Measurements from ENCODE around the gene CCDC144A. TPM values are rescaled to one million over a fixed set of nuclear protein-coding genes. Genes with fewer than 3 reads are reported as not detected.

CCDC144A gene
- total RNA-seq, 2 experiments from 2014 or later = 0.03 to 0.36 TPM

DNA sequence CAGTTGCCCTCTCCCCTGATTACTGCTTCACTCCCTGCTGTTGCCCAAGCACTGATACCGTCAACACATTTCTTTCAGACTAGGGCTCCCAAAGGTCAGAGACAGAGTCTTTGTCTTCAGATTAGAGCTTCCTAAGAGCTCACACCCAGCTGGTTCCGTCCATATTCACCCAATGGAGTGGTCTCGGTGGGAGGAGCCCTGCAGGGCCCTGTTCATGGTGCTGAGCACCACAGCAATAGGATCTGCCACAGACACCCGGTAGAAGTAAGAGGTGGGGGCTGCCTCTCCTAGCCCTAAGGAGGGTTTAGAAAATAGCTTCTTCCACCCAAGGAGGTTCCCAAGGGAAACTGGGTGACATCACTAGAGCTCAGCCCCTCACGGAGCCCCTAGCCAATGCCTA lies 128.3 kb downstream of the CCDC144A start:
- no peak for DNase-seq (ENCODE audit: low spot score)
- no peaks in the 10 kb centered on the region for H3K9me2 ChIP-seq (ENCODE audit: insufficient read depth, low read length)
- no peaks in the 10 kb centered on the region for H3K9me3 ChIP-seq (ENCODE audit: low read length)
- no TSS peak for BruUV-seq (replicated peaks)
- H3K36me3 ChIP-seq (ENCODE audit: insufficient read depth, low read length) = no peaks in the 10 kb centered on the region
- H3K4me1 ChIP-seq (ENCODE audit: insufficient read depth, low read length, poor library complexity, severe bottlenecking) = no peaks in the 10 kb centered on the region
- no peak overlapping the region for H3K27ac ChIP-seq (ENCODE audit: low read depth, low read length, poor library complexity, severe bottlenecking)
- ChIA-PET POLR2A (no interaction called here), CTCF (ENCODE audit: unreplicated experiment) (no interaction called here)
- H2AFZ ChIP-seq (ENCODE audit: low read length) = no peak overlapping the region
- no peaks in the 10 kb centered on the region for H3K79me2 ChIP-seq (ENCODE audit: insufficient read depth, low read depth, low read length)
- H3K4me3 ChIP-seq (ENCODE audit: low read depth, low read length, poor library complexity, severe bottlenecking) = no peak overlapping the region
- no peaks in the 10 kb centered on the region for H4K20me1 ChIP-seq (ENCODE audit: insufficient read depth, low read length)
- TF ChIP-seq EZH2phosphoT487 (IDR thresholded peaks at IDR 0.05; ENCODE audit: borderline replicate concordance, low read depth, low read length) = no peak
- TF ChIP-seq, protein P1, sequence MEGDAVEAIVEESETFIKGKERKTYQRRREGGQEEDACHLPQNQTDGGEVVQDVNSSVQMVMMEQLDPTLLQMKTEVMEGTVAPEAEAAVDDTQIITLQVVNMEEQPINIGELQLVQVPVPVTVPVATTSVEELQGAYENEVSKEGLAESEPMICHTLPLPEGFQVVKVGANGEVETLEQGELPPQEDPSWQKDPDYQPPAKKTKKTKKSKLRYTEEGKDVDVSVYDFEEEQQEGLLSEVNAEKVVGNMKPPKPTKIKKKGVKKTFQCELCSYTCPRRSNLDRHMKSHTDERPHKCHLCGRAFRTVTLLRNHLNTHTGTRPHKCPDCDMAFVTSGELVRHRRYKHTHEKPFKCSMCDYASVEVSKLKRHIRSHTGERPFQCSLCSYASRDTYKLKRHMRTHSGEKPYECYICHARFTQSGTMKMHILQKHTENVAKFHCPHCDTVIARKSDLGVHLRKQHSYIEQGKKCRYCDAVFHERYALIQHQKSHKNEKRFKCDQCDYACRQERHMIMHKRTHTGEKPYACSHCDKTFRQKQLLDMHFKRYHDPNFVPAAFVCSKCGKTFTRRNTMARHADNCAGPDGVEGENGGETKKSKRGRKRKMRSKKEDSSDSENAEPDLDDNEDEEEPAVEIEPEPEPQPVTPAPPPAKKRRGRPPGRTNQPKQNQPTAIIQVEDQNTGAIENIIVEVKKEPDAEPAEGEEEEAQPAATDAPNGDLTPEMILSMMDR (conservative IDR thresholded peaks at IDR 0.05; ENCODE audit: low read length) = no peak
- intact Hi-C loops (cut with micrococcal nuclease; ENCODE audit: unreplicated experiment) = no loop called here
- no peak overlapping the region for H3K4me2 ChIP-seq (ENCODE audit: low read length)

DNA sequence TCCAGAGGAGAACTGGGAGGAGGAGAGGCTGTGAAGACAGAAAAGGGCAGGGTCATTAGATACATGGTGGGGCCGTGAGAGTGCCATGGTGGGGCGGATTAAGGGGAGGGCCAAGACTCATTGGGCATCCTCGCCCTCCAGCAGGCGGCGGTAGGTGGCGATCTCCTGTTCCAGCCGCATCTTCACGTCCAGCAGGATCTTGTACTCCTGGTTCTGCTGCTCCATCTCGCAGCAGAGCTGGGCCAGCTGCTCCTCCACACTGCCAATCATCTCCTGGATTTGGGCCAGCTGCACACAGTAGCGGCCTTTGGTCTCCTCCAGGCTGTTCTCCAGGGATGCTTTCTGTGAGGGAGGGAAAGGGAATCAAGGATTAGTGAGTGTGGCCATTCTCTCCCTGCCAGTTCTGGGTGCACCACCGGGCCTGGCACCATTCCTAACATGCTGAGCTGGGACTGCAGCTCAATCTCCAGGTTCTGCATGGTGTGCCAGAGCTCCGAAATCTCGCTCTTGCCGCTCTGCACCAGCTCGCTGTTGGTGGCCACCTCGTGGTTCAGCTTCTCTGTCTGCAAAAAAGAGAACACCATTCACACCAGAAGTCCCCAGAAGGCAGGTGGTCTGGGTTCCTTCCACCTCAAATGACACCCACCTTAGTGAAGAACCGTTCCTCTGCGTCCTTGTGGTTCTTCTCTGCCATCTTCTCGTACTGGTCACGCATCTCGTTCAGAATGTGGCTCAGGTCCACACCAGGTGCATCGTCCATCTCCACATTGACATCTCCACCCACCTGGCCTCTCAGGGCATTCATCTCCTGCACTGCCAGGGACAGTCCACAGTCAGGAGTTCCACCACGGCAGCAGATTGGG lies 129.0 kb downstream of the CCDC144A start:
- Histone ChIP-seq H3K27ac (ENCODE audit: low read depth, low read length, poor library complexity, severe bottlenecking) (no peak overlapping the region), H4K20me1 (ENCODE audit: insufficient read depth, low read length) (no peaks in the 10 kb centered on the region), H3K36me3 (ENCODE audit: insufficient read depth, low read length) (no peaks in the 10 kb centered on the region), H3K4me1 (ENCODE audit: insufficient read depth, low read length, poor library complexity, severe bottlenecking) (no peaks in the 10 kb centered on the region), H3K4me3 (ENCODE audit: low read depth, low read length, poor library complexity, severe bottlenecking) (no peak overlapping the region), H3K79me2 (ENCODE audit: insufficient read depth, low read depth, low read length) (no peaks in the 10 kb centered on the region), H3K9me3 (ENCODE audit: low read length) (no peaks in the 10 kb centered on the region), H3K9me2 (ENCODE audit: insufficient read depth, low read length) (no peaks in the 10 kb centered on the region), H3K4me2 (ENCODE audit: low read length) (no peak overlapping the region), H2AFZ (ENCODE audit: low read length) (no peak overlapping the region)
- intact Hi-C loops (cut with micrococcal nuclease; ENCODE audit: unreplicated experiment) = no loop called here
- BruUV-seq (replicated peaks) = no TSS peak
- ChIA-PET POLR2A (no interaction called here), CTCF (ENCODE audit: unreplicated experiment) (no interaction called here)
- TF ChIP-seq EZH2phosphoT487 (IDR thresholded peaks at IDR 0.05; ENCODE audit: borderline replicate concordance, low read depth, low read length) = no peak
- TF ChIP-seq, protein P1 (conservative IDR thresholded peaks at IDR 0.05; ENCODE audit: low read length) = no peak
- DNase-seq (ENCODE audit: low spot score) = no peak

DNA sequence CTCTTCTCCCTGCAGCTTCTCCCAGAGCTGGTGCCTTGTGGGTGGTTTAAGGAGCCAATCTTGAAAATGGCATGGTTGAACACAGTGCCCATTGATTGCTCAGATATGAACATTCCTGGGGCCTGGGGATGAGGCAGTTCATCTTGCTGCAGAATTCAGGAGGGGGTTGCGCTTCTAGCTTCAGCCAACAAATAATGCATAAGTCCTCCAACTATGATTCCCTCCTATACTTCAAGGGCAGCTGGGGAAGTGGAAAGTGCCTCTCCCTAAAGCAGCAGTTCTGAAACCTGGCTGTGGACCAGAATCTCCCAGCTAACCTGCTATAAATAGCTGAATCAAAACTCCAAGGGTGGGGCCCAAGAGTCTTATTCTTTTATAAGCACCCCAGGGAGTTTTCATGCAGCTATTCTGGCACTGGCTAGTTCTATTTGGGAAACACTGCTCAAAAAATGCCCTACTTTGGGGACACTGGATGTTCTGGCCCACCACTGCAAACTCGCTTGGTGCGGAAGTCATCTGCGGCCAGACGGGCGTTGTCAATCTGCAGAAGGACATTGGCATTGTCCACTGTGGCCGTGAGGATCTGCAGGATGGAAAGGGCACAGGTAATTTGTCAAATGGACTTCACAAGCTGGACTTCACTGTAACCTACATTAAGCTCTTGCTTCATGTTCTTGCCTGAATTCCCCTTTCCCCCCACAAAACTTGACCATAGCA lies 130.3 kb downstream of the CCDC144A start:
- no peaks in the 10 kb centered on the region for H3K36me3 ChIP-seq (ENCODE audit: insufficient read depth, low read length)
- TF ChIP-seq, protein P1 (conservative IDR thresholded peaks at IDR 0.05; ENCODE audit: low read length) = no peak
- TF ChIP-seq EZH2phosphoT487 (IDR thresholded peaks at IDR 0.05; ENCODE audit: borderline replicate concordance, low read depth, low read length) = no peak
- H3K9me2 ChIP-seq (ENCODE audit: insufficient read depth, low read length) = no peaks in the 10 kb centered on the region
- no peak overlapping the region for H3K27ac ChIP-seq (ENCODE audit: low read depth, low read length, poor library complexity, severe bottlenecking)
- H3K4me2 ChIP-seq (ENCODE audit: low read length) = no peak overlapping the region
- H3K4me1 ChIP-seq (ENCODE audit: insufficient read depth, low read length, poor library complexity, severe bottlenecking) = no peaks in the 10 kb centered on the region
- no peaks in the 10 kb centered on the region for H3K9me3 ChIP-seq (ENCODE audit: low read length)
- no peak for DNase-seq (ENCODE audit: low spot score)
- ChIA-PET CTCF (ENCODE audit: unreplicated experiment) (no interaction called here), POLR2A (no interaction called here)
- H4K20me1 ChIP-seq (ENCODE audit: insufficient read depth, low read length) = no peaks in the 10 kb centered on the region
- no TSS peak for BruUV-seq (replicated peaks)
- H2AFZ ChIP-seq (ENCODE audit: low read length) = no peak overlapping the region
- no peaks in the 10 kb centered on the region for H3K79me2 ChIP-seq (ENCODE audit: insufficient read depth, low read depth, low read length)
- no peak overlapping the region for H3K4me3 ChIP-seq (ENCODE audit: low read depth, low read length, poor library complexity, severe bottlenecking)
- intact Hi-C loops (cut with micrococcal nuclease; ENCODE audit: unreplicated experiment) = no loop called here

All from OCI-LY7 (cell line).